ENCODE results near the gene VWA5B1.

Gene VWA5B1

DNA sequence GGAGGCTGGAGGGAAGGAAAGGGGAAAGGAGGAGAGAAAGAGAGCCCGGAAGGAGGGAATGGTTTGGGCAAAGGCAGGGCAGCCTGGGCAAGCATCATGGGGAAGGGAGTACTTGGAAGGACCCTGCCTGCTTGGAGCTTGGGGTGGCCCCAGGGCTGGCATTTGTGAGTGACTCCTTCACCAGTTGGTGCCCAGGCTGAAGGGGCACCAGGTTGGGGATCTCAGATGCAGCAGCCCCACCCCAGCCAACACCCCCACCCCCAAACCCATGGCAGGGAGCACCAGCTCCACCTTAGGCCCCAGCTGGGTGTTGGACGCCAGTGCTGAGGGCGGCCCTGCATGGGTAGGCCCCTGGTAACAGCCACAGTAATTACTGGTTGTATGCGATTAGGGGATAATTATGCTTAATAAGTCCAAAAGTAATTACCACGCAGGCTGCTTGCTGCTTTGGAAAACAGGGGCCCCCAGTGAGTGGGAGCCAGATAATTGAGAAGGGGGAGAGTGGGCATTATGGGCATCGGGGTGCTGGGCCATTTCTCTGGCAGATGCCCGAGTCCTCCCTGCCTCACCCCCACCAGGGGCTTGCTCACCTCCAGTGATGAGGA lies 78.3 kb downstream of the VWA5B1 start:
- Mint-ChIP-seq H3K4me1 (ENCODE audit: low read depth) (peaks cover 2% of the 10 kb centered on the region), H3K27me3 (peaks cover 26% of the 10 kb centered on the region), H3K27ac (no peak overlapping the region), H3K9me3 (ENCODE audit: low read depth) (no peaks in the 10 kb centered on the region), H3K36me3 (no peaks in the 10 kb centered on the region), H3K4me3 (no peak overlapping the region)

DNA sequence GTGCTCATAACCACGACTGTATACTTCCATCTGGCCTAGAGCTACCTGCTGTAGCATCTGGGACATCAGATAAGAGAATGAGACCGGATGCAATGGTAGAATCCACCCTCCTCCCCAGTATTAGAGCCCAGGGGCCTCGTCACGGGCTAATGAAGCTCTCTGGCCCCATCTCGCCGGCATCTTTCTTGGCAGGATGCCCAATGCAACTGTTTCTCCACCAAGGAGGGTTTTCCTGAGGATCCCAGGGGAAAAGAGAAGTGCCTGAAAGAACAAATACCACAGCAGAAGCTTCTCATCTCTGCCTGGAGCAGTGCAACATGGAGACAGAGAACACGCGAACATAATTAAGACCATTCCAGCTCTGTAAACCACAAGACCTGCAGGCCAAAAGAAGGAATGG lies 80.0 kb downstream of the VWA5B1 start:
- Mint-ChIP-seq H3K4me3 (no peak overlapping the region), H3K27ac (no peak overlapping the region), H3K4me1 (ENCODE audit: low read depth) (peaks cover 2% of the 10 kb centered on the region), H3K36me3 (no peaks in the 10 kb centered on the region), H3K27me3 (peaks cover 23% of the 10 kb centered on the region), H3K9me3 (ENCODE audit: low read depth) (no peaks in the 10 kb centered on the region)

DNA sequence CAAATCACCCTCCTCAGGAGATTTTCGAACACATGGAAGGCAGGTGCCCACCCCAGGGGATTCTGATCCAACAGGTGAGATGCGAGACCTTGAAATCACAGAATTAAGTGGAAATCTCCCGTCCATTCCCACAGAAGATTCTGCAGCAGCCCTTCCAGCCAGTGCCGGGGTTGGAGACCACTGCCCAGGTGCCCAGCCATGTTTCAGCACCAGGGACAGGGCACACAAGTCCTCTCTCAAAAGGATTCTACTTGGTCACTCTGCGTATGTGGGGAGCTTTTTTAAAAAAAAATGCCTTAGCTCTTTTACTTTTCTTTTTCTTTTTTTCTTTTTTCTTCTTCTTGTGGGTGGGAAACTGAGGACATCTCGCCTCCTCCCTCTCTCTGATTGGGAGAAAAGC lies 80.7 kb downstream of the VWA5B1 start:
- Mint-ChIP-seq H3K4me3 (no peak overlapping the region), H3K36me3 (no peaks in the 10 kb centered on the region), H3K27ac (no peak overlapping the region), H3K9me3 (ENCODE audit: low read depth) (no peaks in the 10 kb centered on the region), H3K4me1 (ENCODE audit: low read depth) (peaks cover 2% of the 10 kb centered on the region), H3K27me3 (peaks cover 25% of the 10 kb centered on the region)

DNA sequence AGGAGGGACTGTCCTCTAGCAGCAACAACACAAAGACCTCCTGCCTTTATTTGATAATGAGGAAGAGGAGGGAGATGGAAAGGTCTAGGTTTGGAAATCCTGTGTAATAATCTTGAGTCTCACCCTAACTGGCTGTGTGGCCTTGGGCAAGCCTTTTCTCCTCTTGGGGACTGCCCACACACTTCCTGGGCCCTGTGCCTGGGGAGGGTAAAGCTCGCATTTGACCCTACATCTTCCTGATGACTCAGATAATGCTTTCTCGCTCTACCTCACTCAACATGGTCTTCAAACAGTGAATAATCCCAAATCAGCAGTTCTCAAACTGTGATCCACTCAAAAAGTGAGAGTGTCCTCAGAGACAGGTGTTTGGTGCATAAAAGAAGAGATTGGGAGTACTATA lies 81.2 kb downstream of the VWA5B1 start:
- Mint-ChIP-seq H3K9me3 (ENCODE audit: low read depth) (no peaks in the 10 kb centered on the region), H3K36me3 (no peaks in the 10 kb centered on the region), H3K27me3 (peaks cover 25% of the 10 kb centered on the region), H3K27ac (no peak overlapping the region), H3K4me3 (no peak overlapping the region), H3K4me1 (ENCODE audit: low read depth) (peaks cover 2% of the 10 kb centered on the region)

DNA sequence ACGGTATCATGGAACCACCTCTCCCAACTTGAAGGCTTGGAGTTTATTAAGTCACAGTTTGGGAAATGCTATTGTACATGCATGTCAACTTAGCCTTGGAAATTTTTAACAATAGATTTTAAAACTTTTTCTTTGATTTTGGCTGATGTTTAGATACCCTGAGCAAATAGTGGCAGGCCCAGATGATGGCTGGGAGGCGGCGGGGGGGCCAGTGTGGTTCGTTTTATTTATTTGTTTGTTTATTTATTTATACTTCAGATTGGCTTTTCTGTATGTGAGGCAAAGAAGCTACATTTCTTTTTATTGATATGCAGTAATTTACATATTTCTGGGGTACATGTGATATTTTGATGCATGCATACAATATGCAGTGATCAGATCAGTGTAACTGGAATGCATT lies 82.0 kb downstream of the VWA5B1 start:
- H3K9me3 Mint-ChIP-seq (ENCODE audit: low read depth) = no peaks in the 10 kb centered on the region
- peaks cover under 1% of the 10 kb centered on the region for H3K4me1 Mint-ChIP-seq (ENCODE audit: low read depth)
- no peak overlapping the region for H3K4me3 Mint-ChIP-seq
- no peaks in the 10 kb centered on the region for H3K36me3 Mint-ChIP-seq
- peaks cover 19% of the 10 kb centered on the region for H3K27me3 Mint-ChIP-seq
- H3K27ac Mint-ChIP-seq = no peak overlapping the region

DNA sequence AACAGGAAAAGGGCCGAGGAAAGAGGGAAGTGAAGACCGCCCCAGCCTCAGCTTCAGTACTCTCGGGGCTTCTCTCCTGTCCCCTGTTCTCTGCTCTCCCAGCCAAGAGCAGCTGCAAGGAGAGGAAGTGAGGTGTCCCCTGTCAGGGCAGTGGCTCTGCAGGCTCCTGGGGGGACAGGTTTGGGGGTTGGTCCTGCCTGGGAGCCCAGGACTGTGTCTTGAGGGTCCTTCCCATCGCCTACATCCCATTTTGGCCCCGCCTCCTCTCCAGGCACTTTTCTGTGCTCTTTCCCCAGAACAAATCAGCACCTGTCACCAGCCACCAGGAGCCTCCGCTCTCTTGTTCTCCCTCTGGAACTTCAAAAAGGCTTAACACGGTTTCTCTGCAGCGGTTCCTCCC lies 82.6 kb downstream of the VWA5B1 start:
- Mint-ChIP-seq H3K4me1 (ENCODE audit: low read depth) (no peaks in the 10 kb centered on the region), H3K27ac (no peak overlapping the region), H3K9me3 (ENCODE audit: low read depth) (no peaks in the 10 kb centered on the region), H3K27me3 (peaks cover 18% of the 10 kb centered on the region), H3K36me3 (no peaks in the 10 kb centered on the region), H3K4me3 (no peak overlapping the region)

DNA sequence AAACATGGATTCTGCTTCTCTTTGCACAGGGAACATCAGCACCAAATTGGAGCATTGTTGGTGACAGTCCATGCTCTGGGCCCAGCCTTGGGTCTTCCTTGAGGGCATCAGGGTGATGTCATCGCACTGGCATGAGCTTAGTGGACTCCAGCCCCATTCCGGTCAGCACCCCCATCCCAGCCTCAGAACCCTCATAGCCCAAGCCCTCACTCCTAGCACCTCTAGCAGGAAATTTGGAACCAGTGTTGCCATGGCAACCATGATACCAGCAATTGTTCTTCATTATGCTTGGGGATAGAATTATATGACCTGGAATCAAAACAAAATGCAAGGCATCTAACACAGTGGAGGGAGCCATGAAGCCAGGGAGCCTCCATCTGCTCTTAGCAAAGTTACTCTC lies 83.1 kb downstream of the VWA5B1 start:
- H3K4me3 Mint-ChIP-seq = no peak overlapping the region
- H3K27me3 Mint-ChIP-seq = peaks cover 14% of the 10 kb centered on the region
- no peaks in the 10 kb centered on the region for H3K9me3 Mint-ChIP-seq (ENCODE audit: low read depth)
- H3K4me1 Mint-ChIP-seq (ENCODE audit: low read depth) = no peaks in the 10 kb centered on the region
- no peak overlapping the region for H3K27ac Mint-ChIP-seq
- no peaks in the 10 kb centered on the region for H3K36me3 Mint-ChIP-seq

DNA sequence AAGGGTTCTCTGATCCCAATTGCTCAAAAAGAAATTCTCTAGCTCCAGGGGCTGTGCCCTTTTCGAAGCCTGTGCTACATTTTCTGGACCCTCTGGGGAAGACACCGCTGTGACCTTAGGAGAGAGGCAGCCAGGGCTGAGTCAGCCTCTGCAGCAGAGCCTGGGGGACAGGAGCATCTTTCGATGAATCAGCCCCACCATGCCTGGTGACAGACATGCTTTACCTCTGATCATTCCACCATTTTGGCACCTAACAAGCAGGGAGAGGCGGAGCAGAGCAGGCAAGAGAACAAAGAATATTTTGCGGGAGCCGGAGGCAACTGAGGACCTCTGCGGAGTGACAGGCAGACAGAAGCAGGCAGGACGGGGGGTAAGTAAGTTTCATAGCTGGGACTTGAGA lies 84.9 kb downstream of the VWA5B1 start:
- Mint-ChIP-seq H3K4me3 (no peak overlapping the region), H3K27ac (no peak overlapping the region), H3K9me3 (ENCODE audit: low read depth) (no peaks in the 10 kb centered on the region), H3K4me1 (ENCODE audit: low read depth) (no peaks in the 10 kb centered on the region), H3K27me3 (peaks cover 14% of the 10 kb centered on the region), H3K36me3 (no peaks in the 10 kb centered on the region)

DNA sequence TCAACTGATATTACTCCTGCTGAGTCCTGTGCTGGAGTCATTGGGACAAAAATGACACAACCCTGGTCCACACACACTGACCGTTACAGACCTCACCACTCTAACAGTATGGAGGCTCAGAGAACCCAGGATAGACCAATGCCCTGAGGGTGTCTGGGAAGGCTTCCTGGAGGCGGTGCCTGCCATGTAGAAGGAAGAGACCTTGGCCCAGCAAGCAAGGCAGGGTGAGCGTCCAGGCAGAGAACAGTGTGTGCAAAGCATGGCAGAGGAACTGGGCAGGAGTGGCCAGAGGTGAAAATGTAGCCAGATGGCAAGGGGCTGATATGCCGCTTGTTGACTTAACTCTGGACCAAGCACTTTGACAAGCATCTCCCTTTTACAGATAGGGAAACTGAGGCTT lies 85.5 kb downstream of the VWA5B1 start:
- Mint-ChIP-seq H3K27me3 (peaks cover 13% of the 10 kb centered on the region), H3K9me3 (ENCODE audit: low read depth) (no peaks in the 10 kb centered on the region), H3K36me3 (no peaks in the 10 kb centered on the region), H3K27ac (no peak overlapping the region), H3K4me1 (ENCODE audit: low read depth) (no peaks in the 10 kb centered on the region), H3K4me3 (no peak overlapping the region)

DNA sequence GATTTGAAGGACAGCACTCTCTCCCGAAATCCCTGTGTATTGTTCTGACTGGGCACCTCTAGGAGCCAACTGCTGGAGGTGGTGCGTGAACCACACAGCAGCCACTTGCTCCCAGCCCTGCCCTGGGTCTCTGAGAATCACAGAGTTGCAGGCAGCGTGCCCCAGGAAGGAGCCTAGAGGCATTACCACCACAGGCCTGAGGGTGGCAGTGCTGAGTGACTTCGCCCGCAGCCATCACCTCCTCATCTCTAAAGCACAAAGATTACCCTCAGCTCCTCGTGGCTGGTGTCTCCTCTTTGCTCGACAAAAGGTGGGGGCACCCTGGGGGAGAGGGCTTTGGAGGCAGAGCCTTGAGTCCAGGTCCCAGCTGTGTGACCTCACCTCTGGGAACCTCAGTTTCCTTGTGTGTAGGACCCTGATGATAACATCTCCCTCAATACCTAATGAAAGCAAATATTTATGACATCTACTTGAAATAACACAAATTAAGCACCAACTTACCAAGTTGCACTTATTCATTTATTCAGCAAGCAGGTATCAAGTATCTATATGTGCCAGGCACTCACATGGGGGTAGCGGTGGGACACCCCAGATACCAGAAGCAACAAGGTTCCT lies 86.3 kb downstream of the VWA5B1 start:
- Mint-ChIP-seq H3K27me3 (peaks cover 13% of the 10 kb centered on the region), H3K27ac (no peak overlapping the region), H3K4me3 (no peak overlapping the region), H3K4me1 (ENCODE audit: low read depth) (no peaks in the 10 kb centered on the region), H3K9me3 (ENCODE audit: low read depth) (no peaks in the 10 kb centered on the region), H3K36me3 (no peaks in the 10 kb centered on the region)

DNA sequence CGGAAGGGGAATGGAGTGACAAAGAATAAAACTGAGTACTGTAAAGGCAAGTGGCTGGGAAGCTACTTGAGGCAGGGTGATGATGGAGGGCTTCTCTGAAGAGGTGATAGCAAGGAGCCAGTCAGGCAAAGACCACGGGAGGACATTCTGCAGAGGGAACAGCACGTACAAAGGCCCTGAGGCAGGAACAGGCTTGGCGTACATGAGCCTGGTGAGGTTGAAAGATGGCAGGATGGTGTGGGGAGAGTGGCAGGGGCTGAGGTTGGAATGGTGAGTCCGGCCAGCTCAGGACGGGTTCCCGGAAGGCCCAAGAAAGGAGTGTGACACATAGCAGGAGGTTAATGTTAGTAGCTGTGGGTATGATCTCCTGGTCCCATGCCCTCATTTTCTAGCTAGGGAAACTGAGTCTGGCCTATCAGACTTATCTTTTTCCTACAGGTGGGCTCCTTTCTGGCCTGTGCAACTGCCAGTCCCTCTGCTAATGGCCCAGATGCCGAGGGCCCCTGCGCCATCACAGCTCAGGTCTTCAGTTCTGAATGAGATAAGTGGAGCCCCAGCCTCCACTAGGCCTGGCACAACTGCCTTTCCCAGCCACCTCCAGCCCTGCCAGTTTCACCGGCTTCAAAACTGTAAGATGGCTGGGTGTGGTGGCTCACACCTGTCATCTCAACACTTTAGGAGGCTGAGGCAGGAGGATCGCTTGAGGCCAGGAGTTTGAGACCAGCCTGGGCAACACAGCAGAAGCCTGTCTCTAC lies 87.0 kb downstream of the VWA5B1 start:
- H3K27me3 Mint-ChIP-seq = peaks cover 16% of the 10 kb centered on the region
- H3K36me3 Mint-ChIP-seq = no peaks in the 10 kb centered on the region
- H3K27ac Mint-ChIP-seq = no peak overlapping the region
- H3K4me3 Mint-ChIP-seq = no peak overlapping the region
- no peaks in the 10 kb centered on the region for H3K4me1 Mint-ChIP-seq (ENCODE audit: low read depth)
- no peaks in the 10 kb centered on the region for H3K9me3 Mint-ChIP-seq (ENCODE audit: low read depth)

DNA sequence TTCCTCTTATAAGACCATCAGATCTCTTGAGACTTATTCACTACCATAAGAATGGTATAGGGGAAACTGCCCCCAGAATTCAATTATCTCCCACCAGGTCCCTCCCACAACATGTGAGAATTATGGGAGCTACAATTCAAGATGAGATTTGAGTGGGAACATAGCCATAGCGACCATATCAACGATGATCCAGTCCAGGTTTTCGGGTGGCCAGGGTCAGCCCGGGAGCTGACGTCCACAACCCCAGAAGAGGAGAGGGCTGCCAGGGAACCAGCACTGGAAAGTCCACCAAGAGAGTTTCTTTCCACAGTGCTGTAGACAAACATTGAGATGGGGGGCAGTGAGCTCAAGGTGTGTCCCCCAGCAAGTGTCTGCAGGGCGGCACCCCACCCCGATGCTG lies 88.4 kb downstream of the VWA5B1 start:
- H3K4me3 Mint-ChIP-seq = no peak overlapping the region
- peaks cover 14% of the 10 kb centered on the region for H3K27me3 Mint-ChIP-seq
- no peaks in the 10 kb centered on the region for H3K9me3 Mint-ChIP-seq (ENCODE audit: low read depth)
- H3K36me3 Mint-ChIP-seq = no peaks in the 10 kb centered on the region
- H3K4me1 Mint-ChIP-seq (ENCODE audit: low read depth) = no peaks in the 10 kb centered on the region
- H3K27ac Mint-ChIP-seq = no peak overlapping the region

DNA sequence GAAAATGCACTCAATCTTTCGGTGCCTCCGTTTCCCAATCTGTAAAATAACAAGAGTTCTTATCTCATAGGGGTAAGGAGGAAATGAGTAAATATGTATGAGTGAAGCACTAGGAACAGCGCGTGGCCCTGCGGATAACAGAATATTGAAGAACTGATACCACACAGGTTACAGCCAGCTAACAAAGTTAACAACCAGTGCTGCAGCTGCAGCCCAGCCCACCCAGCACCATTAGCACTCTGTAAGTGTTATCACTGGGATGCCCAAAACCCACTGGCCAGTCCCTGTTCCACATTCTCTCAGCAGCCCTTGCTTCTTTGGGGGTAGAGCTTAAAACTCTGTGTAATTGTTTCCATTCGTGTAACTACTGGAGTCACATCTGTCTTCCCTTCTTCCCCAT lies 89.5 kb downstream of the VWA5B1 start:
- Mint-ChIP-seq H3K27me3 (peaks cover 19% of the 10 kb centered on the region), H3K4me1 (ENCODE audit: low read depth) (no peaks in the 10 kb centered on the region), H3K9me3 (ENCODE audit: low read depth) (no peaks in the 10 kb centered on the region), H3K36me3 (no peaks in the 10 kb centered on the region), H3K27ac (no peak overlapping the region), H3K4me3 (no peak overlapping the region)

DNA sequence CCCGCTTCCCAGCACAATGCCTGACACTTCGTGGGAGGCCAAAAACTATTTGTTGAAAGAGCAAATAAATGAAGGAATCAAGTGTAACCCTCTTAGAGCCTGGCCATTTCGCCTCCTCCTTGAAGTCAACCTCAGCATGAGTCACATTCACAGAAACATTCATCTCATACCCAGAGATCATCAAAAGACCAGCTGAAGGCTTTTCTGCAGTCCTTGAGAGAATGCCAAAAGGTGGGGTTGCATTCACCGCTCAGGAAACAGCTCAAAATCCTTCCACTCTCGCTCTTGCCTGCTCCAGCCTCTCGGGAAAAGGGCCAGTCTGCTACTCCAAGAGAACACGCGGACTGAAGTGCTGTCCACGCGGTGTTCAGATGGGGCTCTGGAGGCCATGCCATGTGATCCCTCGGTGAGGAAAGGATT lies 90.0 kb downstream of the VWA5B1 start:
- H3K27me3 Mint-ChIP-seq = peaks cover 24% of the 10 kb centered on the region
- no peaks in the 10 kb centered on the region for H3K4me1 Mint-ChIP-seq (ENCODE audit: low read depth)
- H3K9me3 Mint-ChIP-seq (ENCODE audit: low read depth) = no peaks in the 10 kb centered on the region
- no peak overlapping the region for H3K27ac Mint-ChIP-seq
- H3K36me3 Mint-ChIP-seq = no peaks in the 10 kb centered on the region
- no peak overlapping the region for H3K4me3 Mint-ChIP-seq

DNA sequence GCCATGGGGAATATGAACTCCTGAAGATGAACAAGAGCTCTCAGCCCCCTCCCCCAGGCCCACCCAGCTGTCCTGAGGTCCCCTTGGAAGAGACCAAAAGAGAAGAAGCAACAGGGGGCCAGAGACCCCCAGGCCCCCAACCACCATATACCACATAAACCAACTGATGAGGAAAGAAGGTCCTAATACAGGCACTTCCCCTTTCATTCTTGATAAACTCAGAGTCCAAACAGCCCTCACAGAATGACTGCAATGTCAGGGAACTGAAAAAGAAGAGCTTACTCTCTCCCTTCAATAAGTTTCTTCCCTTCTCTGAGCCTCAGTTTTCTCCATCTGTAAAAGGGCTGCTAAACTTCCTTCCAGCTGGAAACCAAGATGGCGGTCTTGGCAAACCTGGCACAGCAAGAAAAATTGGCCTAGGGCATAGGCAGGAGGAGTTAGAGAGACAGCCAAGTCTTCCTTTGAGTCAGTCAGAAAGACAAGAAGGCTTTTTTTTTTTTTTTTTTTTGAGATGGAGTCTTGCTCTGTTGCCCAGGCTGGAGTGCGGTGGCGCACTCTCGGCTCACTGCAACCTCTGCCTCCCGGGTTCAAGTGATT lies 90.5 kb downstream of the VWA5B1 start:
- Mint-ChIP-seq H3K36me3 (no peaks in the 10 kb centered on the region), H3K4me1 (ENCODE audit: low read depth) (no peaks in the 10 kb centered on the region), H3K27me3 (peaks cover 22% of the 10 kb centered on the region), H3K27ac (no peak overlapping the region), H3K9me3 (ENCODE audit: low read depth) (no peaks in the 10 kb centered on the region), H3K4me3 (no peak overlapping the region)

All from activated naive CD8-positive, alpha-beta T cell (primary cell).